GM12892 (cell line): Measurements from ENCODE around the gene AKT3.
"Not testable (repeated sequence)": the region's sequence is repeated elsewhere in the genome, so short reads cannot be mapped to it uniquely, and the experiment has no call there.

Source experiments
- DNase-seq: peaks from one replicate; pipeline ENCODE4 v3.0.0; 2011; ENCODE audit not compliant: insufficient read length
- FAIRE-seq: peaks from 2 replicates; lab custom pipeline; 2011; peaks lifted over from hg19 to GRCh38; lab: Jason Lieb, UNC
- POLR2A ChIP-seq: IDR thresholded peaks from 2 replicates; pipeline ENCODE4 v1.6.1; 2011; ENCODE audit warnings: low read depth, low read length, control low read depth
- POLR2AphosphoS5 ChIP-seq: IDR thresholded peaks from 2 replicates; pipeline ENCODE4 v1.6.1; 2011; ENCODE audit warnings: low read depth, low read length, control low read depth
- TAF1 ChIP-seq: IDR thresholded peaks from 2 replicates; pipeline ENCODE4 v1.6.1; 2011; ENCODE audit warnings: low read depth, mild to moderate bottlenecking, control low read depth, low read length, borderline replicate concordance

The AKT3 gene

GRCh38 chr1:243705585-243705984 is 144.5 kb downstream of the AKT3 start:
- DNase-seq (no peak), FAIRE-seq (no peak)
- TF ChIP-seq POLR2A = no peak
- TF ChIP-seq POLR2AphosphoS5 = no peak
- TF ChIP-seq TAF1 = no peak

GRCh38 chr1:243701872-243702271 is 148.2 kb downstream of the AKT3 start:
- no peak for DNase-seq
- FAIRE-seq = no peak
- TF ChIP-seq POLR2AphosphoS5 (no peak), TAF1 (no peak), POLR2A (no peak)

- no peak for DNase-seq
- TF ChIP-seq POLR2A = no peak
- FAIRE-seq = no peak
These were observed 156.2 kb downstream of the AKT3 start for GRCh38 chr1:243693800-243694199.

- TF ChIP-seq TAF1 (no peak), POLR2AphosphoS5 (no peak), POLR2A (no peak)
- no peak for DNase-seq
- no peak for FAIRE-seq
These were observed 163.9 kb downstream of the AKT3 start for GRCh38 chr1:243686159-243686558.

GRCh38 chr1:243680860-243681259 is 169.2 kb downstream of the AKT3 start:
- no peak for DNase-seq
- no peak for TF ChIP-seq POLR2A
- no peak for TF ChIP-seq TAF1
- no peak for TF ChIP-seq POLR2AphosphoS5
- no peak for FAIRE-seq

GRCh38 chr1:243672539-243673074 is 177.4 kb downstream of the AKT3 start:
- DNase-seq (no peak), FAIRE-seq (no peak)
- no peak for TF ChIP-seq TAF1
- no peak for TF ChIP-seq POLR2AphosphoS5
- no peak for TF ChIP-seq POLR2A

GRCh38 chr1:243667591-243667990 is 182.5 kb downstream of the AKT3 start:
- no peak for DNase-seq
- TF ChIP-seq POLR2AphosphoS5 = no peak
- TF ChIP-seq POLR2A = no peak
- TF ChIP-seq TAF1 = no peak
- FAIRE-seq = peak; percentile 79

GRCh38 chr1:243667133-243667532 is 182.9 kb downstream of the AKT3 start:
- DNase-seq (no peak), FAIRE-seq (peak; percentile 40)

GRCh38 chr1:243663651-243664050 is 186.4 kb downstream of the AKT3 start:
- DNase-seq (no peak), FAIRE-seq (no peak)
- no peak for TF ChIP-seq POLR2A
- no peak for TF ChIP-seq POLR2AphosphoS5
- TF ChIP-seq TAF1 = no peak

More at GRCh38 chr1:243667133-243667532, 182.9 kb downstream of the AKT3 start:
- TF ChIP-seq POLR2A (no peak), TAF1 (no peak), POLR2AphosphoS5 (no peak)

- DNase-seq, FAIRE-seq: not testable (repeated sequence)
These were observed 187.9 kb downstream of the AKT3 start for GRCh38 chr1:243662169-243662568.

- no peak for FAIRE-seq
- no peak for TF ChIP-seq TAF1
- no peak for TF ChIP-seq POLR2A
- no peak for TF ChIP-seq POLR2AphosphoS5
- DNase-seq = no peak
These were observed 191.4 kb downstream of the AKT3 start for GRCh38 chr1:243658594-243659105.

- DNase-seq (no peak), FAIRE-seq (no peak)
- TF ChIP-seq POLR2A (no peak), POLR2AphosphoS5 (no peak), TAF1 (no peak)
These were observed 192.2 kb downstream of the AKT3 start for GRCh38 chr1:243657793-243658192.

GRCh38 chr1:243649530-243649929 is 200.5 kb downstream of the AKT3 start:
- not testable (repeated sequence) for FAIRE-seq, DNase-seq
